ENCODE results near the gene CCNI.
"Not testable (repeated sequence)": the region's sequence is repeated elsewhere in the genome, so short reads cannot be mapped to it uniquely, and the experiment has no call there.

Gene CCNI

DNA sequence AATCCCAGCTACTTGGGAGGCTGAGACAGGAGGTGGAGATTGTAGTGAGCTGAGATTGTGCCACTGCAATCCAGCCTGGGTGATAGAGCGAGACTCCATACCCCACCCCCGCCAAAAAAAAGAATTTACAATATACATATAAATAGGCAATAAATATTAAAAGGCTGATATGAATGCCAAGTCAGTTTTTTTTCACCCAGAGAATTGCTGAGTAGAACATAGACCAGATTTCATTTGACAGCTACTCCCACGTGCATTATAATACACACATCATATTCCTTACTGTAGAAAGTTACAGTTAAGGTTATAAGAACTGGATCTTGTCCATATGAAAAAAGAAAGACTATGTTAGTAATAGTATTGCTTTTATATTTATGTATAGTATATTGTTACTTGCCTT is 18.7 kb upstream of the CCNI start:
- H3K27ac Mint-ChIP-seq: no peak overlapping the region
- ATAC-seq: no peak

DNA sequence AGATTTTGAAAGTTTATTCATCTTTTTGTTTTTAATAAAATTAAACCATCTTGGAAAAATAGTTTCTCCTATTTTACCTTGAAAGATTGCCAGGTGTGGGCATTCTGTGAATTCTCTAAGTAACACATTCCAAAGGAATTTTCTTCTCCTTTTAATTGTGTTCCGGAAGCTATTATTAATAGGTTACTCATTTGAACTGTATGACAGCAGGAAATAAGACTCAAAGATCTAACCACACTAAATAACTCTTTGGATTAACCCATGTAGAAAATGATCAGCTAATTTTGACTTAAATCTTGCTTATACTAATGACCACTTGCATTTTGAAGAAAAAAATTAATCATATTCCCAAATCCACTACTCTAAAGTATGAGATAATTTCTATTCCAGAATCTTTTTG is 17.6 kb upstream of the CCNI start:
- H3K4me1 Mint-ChIP-seq: peaks cover 19% of the 10 kb centered on the region
- H3K4me3 Mint-ChIP-seq: no peak overlapping the region
- H3K27ac Mint-ChIP-seq: peak overlapping the region; percentile 47
- no peak for ATAC-seq
- no peaks in the 10 kb centered on the region for H3K9me3 Mint-ChIP-seq
- H3K27me3 Mint-ChIP-seq: no peaks in the 10 kb centered on the region
- H3K36me3 Mint-ChIP-seq: no peaks in the 10 kb centered on the region

More for the DNA sequence above, 18.7 kb upstream of the CCNI start:
- no peak overlapping the region for H3K4me3 Mint-ChIP-seq
- no peaks in the 10 kb centered on the region for H3K36me3 Mint-ChIP-seq
- H3K27me3 Mint-ChIP-seq: no peaks in the 10 kb centered on the region
- no peaks in the 10 kb centered on the region for H3K9me3 Mint-ChIP-seq
- H3K4me1 Mint-ChIP-seq: peaks cover 19% of the 10 kb centered on the region

GRCh38 chr4:77092975-77093374 is 17.2 kb upstream of the CCNI start:
- no peaks in the 10 kb centered on the region for H3K36me3 Mint-ChIP-seq
- H3K4me1 Mint-ChIP-seq: peaks cover 19% of the 10 kb centered on the region
- H3K27me3 Mint-ChIP-seq: no peaks in the 10 kb centered on the region
- peak overlapping the region; percentile 36 for H3K4me3 Mint-ChIP-seq
- no peak for ATAC-seq
- peak overlapping the region; percentile 47 for H3K27ac Mint-ChIP-seq
- no peaks in the 10 kb centered on the region for H3K9me3 Mint-ChIP-seq

DNA sequence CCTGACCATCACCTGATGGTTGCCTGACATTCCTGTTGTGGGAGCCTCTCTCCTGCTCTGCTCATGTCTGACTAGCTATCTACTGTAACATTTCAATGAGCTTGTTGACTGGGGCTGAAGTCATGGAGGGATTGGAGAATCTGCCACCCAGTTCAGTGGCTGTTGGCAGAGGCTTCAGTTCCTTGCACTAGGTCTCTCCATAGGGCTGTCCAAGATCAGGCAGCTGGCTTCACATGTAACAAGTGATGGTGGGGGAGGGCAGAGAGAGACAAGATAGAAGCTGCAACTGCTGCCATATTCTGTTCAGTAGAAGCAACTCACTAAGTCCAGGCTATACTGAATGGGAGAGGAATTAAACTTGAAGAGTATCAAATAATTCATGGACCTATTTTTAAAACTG is 14.1 kb upstream of the CCNI start:
- H3K4me3 Mint-ChIP-seq: no peak overlapping the region
- no peak for ATAC-seq
- peaks cover 6% of the 10 kb centered on the region for H3K36me3 Mint-ChIP-seq
- H3K27ac Mint-ChIP-seq: no peak overlapping the region
- no peaks in the 10 kb centered on the region for H3K27me3 Mint-ChIP-seq
- peaks cover 10% of the 10 kb centered on the region for H3K4me1 Mint-ChIP-seq
- no peaks in the 10 kb centered on the region for H3K9me3 Mint-ChIP-seq

GRCh38 chr4:77087027-77087426 is 11.2 kb upstream of the CCNI start:
- not testable (repeated sequence) for H3K9me3 Mint-ChIP-seq, H3K4me3 Mint-ChIP-seq, H3K27ac Mint-ChIP-seq, H3K27me3 Mint-ChIP-seq, H3K36me3 Mint-ChIP-seq, H3K4me1 Mint-ChIP-seq, ATAC-seq

GRCh38 chr4:77084019-77084639 is 8.3 kb upstream of the CCNI start:
- H3K4me3 Mint-ChIP-seq: no peak overlapping the region
- H3K27ac Mint-ChIP-seq: no peak overlapping the region
- ATAC-seq: no peak
- H3K4me1 Mint-ChIP-seq: peaks cover 8% of the 10 kb centered on the region
- no peaks in the 10 kb centered on the region for H3K27me3 Mint-ChIP-seq
- no peaks in the 10 kb centered on the region for H3K9me3 Mint-ChIP-seq
- H3K36me3 Mint-ChIP-seq: peaks cover 6% of the 10 kb centered on the region

- Mint-ChIP-seq H3K27ac (peak overlapping the region; percentile 40), H3K4me3 (no peak overlapping the region), H3K4me1 (peaks cover 12% of the 10 kb centered on the region), H3K27me3 (no peaks in the 10 kb centered on the region), H3K36me3 (peaks cover 8% of the 10 kb centered on the region), H3K9me3 (no peaks in the 10 kb centered on the region)
- ATAC-seq: no peak
Observed at GRCh38 chr4:77082886-77083608, 7.3 kb upstream of the CCNI start.

GRCh38 chr4:77080806-77081205 is 5.0 kb upstream of the CCNI start:
- not testable (repeated sequence) for H3K9me3 Mint-ChIP-seq, H3K4me3 Mint-ChIP-seq, ATAC-seq, H3K27me3 Mint-ChIP-seq, H3K36me3 Mint-ChIP-seq
- Mint-ChIP-seq H3K27ac (peak overlapping the region; percentile 65), H3K4me1 (peaks cover 24% of the 10 kb centered on the region)

DNA sequence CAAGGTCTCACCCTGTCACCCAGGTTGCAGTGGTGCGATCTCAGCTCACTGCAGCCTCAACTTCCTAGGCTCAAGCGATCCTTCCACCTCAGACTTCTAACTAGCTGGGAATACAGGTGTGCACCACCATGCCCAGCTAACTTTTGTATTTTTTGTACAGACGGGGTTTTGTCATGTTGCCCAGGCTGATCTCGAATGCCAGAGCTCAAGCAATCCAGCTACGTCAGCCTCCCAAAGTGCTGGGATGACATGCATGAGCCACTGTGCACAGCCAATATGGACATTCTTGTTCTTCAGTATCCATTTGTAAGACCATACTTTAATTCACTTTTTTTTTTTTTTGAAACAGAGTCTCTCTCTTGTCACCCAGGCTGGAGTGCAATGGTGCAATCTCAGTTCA is 3.5 kb upstream of the CCNI start:
- ATAC-seq: no peak
- Mint-ChIP-seq H3K9me3 (no peaks in the 10 kb centered on the region), H3K27me3 (no peaks in the 10 kb centered on the region), H3K36me3 (peaks cover 6% of the 10 kb centered on the region), H3K27ac (no peak overlapping the region), H3K4me3 (no peak overlapping the region), H3K4me1 (peaks cover 24% of the 10 kb centered on the region)

GRCh38 chr4:77078401-77078800 is 2.6 kb upstream of the CCNI start:
- Mint-ChIP-seq H3K27me3 (no peaks in the 10 kb centered on the region), H3K9me3 (no peaks in the 10 kb centered on the region), H3K4me1 (peaks cover 24% of the 10 kb centered on the region), H3K36me3 (peaks cover 6% of the 10 kb centered on the region), H3K4me3 (no peak overlapping the region), H3K27ac (no peak overlapping the region)
- no peak for ATAC-seq

DNA sequence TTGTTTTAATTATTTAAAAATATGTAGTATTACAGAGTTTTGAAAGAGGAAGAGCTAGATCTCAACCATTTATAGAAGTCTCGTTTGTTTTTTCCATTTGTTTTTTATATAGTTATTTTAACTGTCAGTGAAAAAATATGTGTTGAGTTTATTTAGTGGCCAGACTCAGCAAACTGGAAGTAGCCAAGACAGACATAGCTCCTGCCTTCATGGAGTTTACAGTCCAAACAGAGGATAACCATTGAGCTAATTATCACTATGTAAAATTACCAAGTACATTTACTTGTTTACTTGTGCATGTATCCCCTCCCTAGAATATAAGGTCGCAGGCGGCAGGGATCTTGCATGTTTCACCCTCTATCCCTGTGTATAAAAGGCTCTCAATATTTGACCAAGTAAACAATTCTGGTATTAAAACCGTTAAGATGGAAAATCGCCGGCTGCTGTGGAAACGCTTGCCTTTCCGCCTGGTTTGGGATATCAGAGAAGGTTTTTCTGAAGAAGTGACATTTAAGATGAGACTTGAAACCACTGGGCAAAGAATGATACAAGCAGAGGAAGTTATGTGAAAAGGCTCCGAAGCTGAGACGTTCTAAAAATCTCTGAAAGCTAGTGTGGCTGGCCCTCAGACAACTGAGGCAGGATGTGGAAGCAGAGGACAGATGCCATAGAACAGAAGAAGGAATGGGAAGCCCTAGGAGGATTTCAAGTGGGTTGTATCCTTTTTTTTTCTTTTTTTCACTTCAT is 1.3 kb upstream of the CCNI start:
- Mint-ChIP-seq H3K4me3 (no peak overlapping the region), H3K27me3 (no peaks in the 10 kb centered on the region), H3K36me3 (peaks cover 6% of the 10 kb centered on the region), H3K9me3 (no peaks in the 10 kb centered on the region), H3K27ac (no peak overlapping the region), H3K4me1 (peaks cover 24% of the 10 kb centered on the region)
- no peak for ATAC-seq

- no peaks in the 10 kb centered on the region for H3K27me3 Mint-ChIP-seq
- peaks cover 32% of the 10 kb centered on the region for H3K4me1 Mint-ChIP-seq
- H3K4me3 Mint-ChIP-seq: no peak overlapping the region
- ATAC-seq: peak; percentile 88
- H3K36me3 Mint-ChIP-seq: peaks cover 20% of the 10 kb centered on the region
- H3K9me3 Mint-ChIP-seq: no peaks in the 10 kb centered on the region
- H3K27ac Mint-ChIP-seq: no peak overlapping the region
Observed at GRCh38 chr4:77074981-77075855, 571 bp downstream of the CCNI start.

GRCh38 chr4:77074381-77074831 is 1.4 kb downstream of the CCNI start:
- no peak for ATAC-seq
- H3K36me3 Mint-ChIP-seq: peaks cover 26% of the 10 kb centered on the region
- H3K27me3 Mint-ChIP-seq: no peaks in the 10 kb centered on the region
- H3K4me1 Mint-ChIP-seq: peaks cover 40% of the 10 kb centered on the region
- no peak overlapping the region for H3K4me3 Mint-ChIP-seq
- no peaks in the 10 kb centered on the region for H3K9me3 Mint-ChIP-seq
- no peak overlapping the region for H3K27ac Mint-ChIP-seq

DNA sequence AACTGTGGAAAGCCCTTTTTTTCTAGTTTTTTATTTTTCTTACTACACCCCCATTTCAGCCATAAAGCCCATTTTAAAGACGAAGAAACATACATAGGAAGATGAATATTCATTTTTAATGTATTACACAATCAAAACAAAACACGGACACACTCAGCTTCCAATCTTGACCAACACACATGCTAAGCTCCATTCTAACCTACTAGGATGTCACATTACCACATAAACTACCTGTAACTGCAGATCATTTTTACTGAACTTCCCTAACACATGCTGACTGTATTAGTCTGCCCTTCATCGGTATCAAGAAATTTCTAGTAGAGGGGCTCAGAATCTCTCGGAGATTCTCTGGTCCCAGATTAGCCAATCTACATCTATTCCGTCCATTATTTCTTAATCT is 1.8 kb downstream of the CCNI start:
- Mint-ChIP-seq H3K4me1 (peaks cover 44% of the 10 kb centered on the region), H3K9me3 (no peaks in the 10 kb centered on the region), H3K27ac (no peak overlapping the region), H3K36me3 (peaks cover 29% of the 10 kb centered on the region), H3K27me3 (no peaks in the 10 kb centered on the region), H3K4me3 (no peak overlapping the region)
- no peak for ATAC-seq
